Heart left ventricle (tissue), 13 donors: ENCODE measurements around the gene ZNF277.

Source experiments
- POLR2A ChIP-seq, 2 donors: fragments of 450-650 bp; IDR thresholded peaks; one replicate each; pipeline ENCODE4 v1.6.1; 2017; ENCODE audit warnings: antibody characterized with exemption in 2 of 2, mild to moderate bottlenecking in 2 of 2, moderate library complexity in 2 of 2
- TF ChIP-seq, protein P1 (sequence below), 12 donors: fragments of 200-600 bp; sonication (generic) in 4 of 12; IDR thresholded peaks; one replicate each; pipeline versions ENCODE4 v1.5.0 to v1.8.0; 2018 to 2022; ENCODE audit warnings: antibody characterized with exemption in 12 of 12, mild to moderate bottlenecking in 5 of 12
- donor health status: ischemic (EF 13 %, LVEDD 7.1; RV severe dilation, severe dysfunction).
- donor health status: DM: no; HTN: yes; CAD: no.
- donor health status: DM: no; HTN: no; CAD: no.
- donor health status: ischemic (EF 25% LVEDD 6.9; RV normal size, moderate dysfunction).
- donor health status: ischemic (EF 25% LVEDD 5.7; RV mildly dilated, moderate dysfunction).
- donor health status: ischemic (EF 35%, LVEDD 5.7; RV mildly dilated, moderate dysfunction).
- donor health status: nonischemic (EF 11% LVEDD 7.7; RV severe dilation, severe dysfunction).
- donor health status: DM: yes; HTN: yes; CAD: no.
- donor health status: PGD.
- donor health status: ischemic (EF 29% LVEDD 5.4; RV normal size, mild dysfunction).
- donor health status: nonischemic (EF 23%, LVEDD 6.1; RV moderate dilation, normal function).

DNA sequence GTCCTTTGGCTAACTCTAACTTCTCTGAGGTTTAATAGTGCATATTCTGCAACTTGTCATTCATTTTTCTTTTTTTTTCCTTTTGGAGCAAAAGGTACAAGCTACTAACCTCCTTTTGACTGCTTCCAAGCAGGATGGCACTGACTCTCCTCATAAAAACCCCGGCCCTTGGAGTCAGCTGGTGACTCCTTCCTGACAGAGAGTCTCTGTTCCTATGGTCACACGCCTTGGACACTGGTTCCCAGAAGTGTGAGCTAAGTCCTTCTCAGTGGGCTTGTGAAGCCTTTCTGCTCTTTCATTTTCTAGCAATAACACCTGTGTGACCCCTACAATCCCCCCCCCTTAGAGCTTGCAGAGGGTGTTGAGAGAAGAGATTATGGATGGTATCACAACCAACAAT, 22.0 kb upstream of the ZNF277 start:
- TF ChIP-seq, protein P1, sequence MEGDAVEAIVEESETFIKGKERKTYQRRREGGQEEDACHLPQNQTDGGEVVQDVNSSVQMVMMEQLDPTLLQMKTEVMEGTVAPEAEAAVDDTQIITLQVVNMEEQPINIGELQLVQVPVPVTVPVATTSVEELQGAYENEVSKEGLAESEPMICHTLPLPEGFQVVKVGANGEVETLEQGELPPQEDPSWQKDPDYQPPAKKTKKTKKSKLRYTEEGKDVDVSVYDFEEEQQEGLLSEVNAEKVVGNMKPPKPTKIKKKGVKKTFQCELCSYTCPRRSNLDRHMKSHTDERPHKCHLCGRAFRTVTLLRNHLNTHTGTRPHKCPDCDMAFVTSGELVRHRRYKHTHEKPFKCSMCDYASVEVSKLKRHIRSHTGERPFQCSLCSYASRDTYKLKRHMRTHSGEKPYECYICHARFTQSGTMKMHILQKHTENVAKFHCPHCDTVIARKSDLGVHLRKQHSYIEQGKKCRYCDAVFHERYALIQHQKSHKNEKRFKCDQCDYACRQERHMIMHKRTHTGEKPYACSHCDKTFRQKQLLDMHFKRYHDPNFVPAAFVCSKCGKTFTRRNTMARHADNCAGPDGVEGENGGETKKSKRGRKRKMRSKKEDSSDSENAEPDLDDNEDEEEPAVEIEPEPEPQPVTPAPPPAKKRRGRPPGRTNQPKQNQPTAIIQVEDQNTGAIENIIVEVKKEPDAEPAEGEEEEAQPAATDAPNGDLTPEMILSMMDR (IDR thresholded peaks at IDR 0.05), result no peak
- TF ChIP-seq POLR2A (IDR thresholded peaks at IDR 0.05), result no peak
